Thymus (tissue), 11 donors: Measurements from ENCODE around the gene DCAF15. TPM values are rescaled to one million over a fixed set of nuclear protein-coding genes. Genes with fewer than 3 reads are reported as not detected.

ENCODE experiments used
- DNase-seq, 9 donors: peaks; one replicate each; pipeline ENCODE4 v3.0.0-alpha.2; 2013; ENCODE audit warnings: low spot score in 9 of 9, low read depth in 6 of 9, missing footprints in 1 of 9
- H3K27ac ChIP-seq, 2 donors: one replicate each; pipeline ENCODE4 v1.5.1; 2013; ENCODE audit warnings: control low read depth in 1 of 2, low read depth in 1 of 2, low read length in 1 of 2, mild to moderate bottlenecking in 1 of 2, moderate library complexity in 1 of 2
- H3K27me3 ChIP-seq, 2 donors: one replicate each; pipeline ENCODE4 v1.5.1; 2013; ENCODE audit warnings: low read length in 1 of 2; ENCODE audit not compliant: control insufficient read depth in 2 of 2, insufficient read depth in 1 of 2
- H3K36me3 ChIP-seq, 2 donors: one replicate each; pipeline ENCODE4 v1.5.1; 2013; ENCODE audit warnings: low read length in 1 of 2, mild to moderate bottlenecking in 1 of 2, moderate library complexity in 1 of 2; ENCODE audit not compliant: control insufficient read depth in 2 of 2, insufficient read depth in 2 of 2
- H3K4me1 ChIP-seq, 2 donors: one replicate each; pipeline ENCODE4 v1.5.1; 2013; ENCODE audit warnings: low read length in 2 of 2; ENCODE audit not compliant: control insufficient read depth in 2 of 2, insufficient read depth in 2 of 2
- H3K4me3 ChIP-seq, 2 donors: one replicate each; pipeline ENCODE4 v1.5.1; 2013; ENCODE audit warnings: low read length in 2 of 2, control low read depth in 1 of 2, mild to moderate bottlenecking in 1 of 2
- H3K9me3 ChIP-seq, 2 donors: one replicate each; pipeline ENCODE4 v1.5.1; 2013; ENCODE audit warnings: low read length in 1 of 2, mild to moderate bottlenecking in 1 of 2; ENCODE audit not compliant: control insufficient read depth in 2 of 2, insufficient read depth in 1 of 2
- WGBS: extraction: QIAGEN DNeasy Blood & Tissue Kit; methylation state at CpG from one replicate; pipeline ENCODE4 v1.1.7; 2013; 5-methylcytosine and 5-hydroxymethylcytosine counted together
- polyA plus RNA-seq: library from polyadenylated mRNA; stranded (reverse); fragments of 200-250 nt; gene quantifications from one replicate; pipeline ENCODE4 v1.2.3, GENCODE V29; 2013
- total RNA-seq: library from RNA; stranded (reverse); fragments of 120-200 nt; gene quantifications from one replicate; pipeline ENCODE4 v1.2.4, GENCODE V29; 2013
- donor health status: healthy.

DCAF15 gene
- total and polyA plus RNA-seq, 2 donors, result 24.0 to 95.4 TPM

GRCh38 chr19:13935765-13936510, 16.4 kb upstream of the DCAF15 start:
- Histone ChIP-seq H3K9me3 (no peaks in the 10 kb centered on the region), H3K4me3 (no peak overlapping the region), H3K27me3 (peaks cover 3 to 27% of the 10 kb centered on the region in 2 donors), H3K4me1 (peaks cover 0 to 4% of the 10 kb centered on the region in 2 donors), H3K36me3 (peaks cover 0 to 6% of the 10 kb centered on the region in 2 donors), H3K27ac (no peak overlapping the region)
- WGBS, result 89% methylated on average over 22 of the region's 22 CpGs
- no peak for DNase-seq

- Histone ChIP-seq H3K9me3 (no peaks in the 10 kb centered on the region), H3K27ac (no peak overlapping the region), H3K4me3 (no peak overlapping the region), H3K36me3 (no peaks in the 10 kb centered on the region), H3K4me1 (peaks cover 0 to 4% of the 10 kb centered on the region in 2 donors), H3K27me3 (peaks cover 3 to 27% of the 10 kb centered on the region in 2 donors)
- whole genome bisulfite sequencing, result 31% methylated on average over 29 of the region's 29 CpGs
- no peak for DNase-seq
These were observed 14.6 kb upstream of the DCAF15 start for GRCh38 chr19:13937479-13938300.

GRCh38 chr19:13938301-13939064, 13.8 kb upstream of the DCAF15 start, which contains the start of gene PODNL1:
Gene PODNL1, minus strand, starts transcription at chr19:13938417. Its CDS starts 236 bp downstream, at chr19:13938181.
- 33% methylated on average over 21 of the region's 21 CpGs for WGBS

GRCh38 chr19:13942023-13942684, 10.2 kb upstream of the DCAF15 start:
- Histone ChIP-seq H3K27me3 (peaks cover 3 to 20% of the 10 kb centered on the region in 2 donors), H3K4me1 (peaks cover 0 to 4% of the 10 kb centered on the region in 2 donors), H3K27ac (no peak overlapping the region), H3K9me3 (no peaks in the 10 kb centered on the region), H3K36me3 (no peaks in the 10 kb centered on the region), H3K4me3 (no peak overlapping the region)
- WGBS, result 94% methylated on average over 1 of the region's 1 CpG
- no peak for DNase-seq

More at GRCh38 chr19:13938301-13939064, 13.8 kb upstream of the DCAF15 start, which contains the start of gene PODNL1:
- Histone ChIP-seq H3K36me3 (no peaks in the 10 kb centered on the region), H3K4me1 (peaks cover 0 to 4% of the 10 kb centered on the region in 2 donors), H3K4me3 (no peak within 1 kb of the TSS), H3K9me3 (no peaks in the 10 kb centered on the region), H3K27ac (no peak within 1 kb of the TSS), H3K27me3 (peaks cover 3 to 27% of the 10 kb centered on the region in 2 donors)
- DNase-seq, result no peak

GRCh38 chr19:13946414-13946813, 5.9 kb upstream of the DCAF15 start:
- H3K9me3 ChIP-seq, result no peaks in the 10 kb centered on the region
- H3K4me3 ChIP-seq, result no peak overlapping the region
- no peaks in the 10 kb centered on the region for H3K36me3 ChIP-seq
- no peak overlapping the region for H3K27ac ChIP-seq
- WGBS, result 95% methylated on average over 4 of the region's 4 CpGs
- no peak for DNase-seq
- H3K27me3 ChIP-seq, result no peaks in the 10 kb centered on the region
- H3K4me1 ChIP-seq, result no peaks in the 10 kb centered on the region

GRCh38 chr19:13951043-13951442, 1.3 kb upstream of the DCAF15 start:
- Histone ChIP-seq H3K36me3 (peaks cover 14 to 18% of the 10 kb centered on the region in 2 donors), H3K9me3 (no peaks in the 10 kb centered on the region), H3K27me3 (no peaks in the 10 kb centered on the region), H3K27ac (no peak overlapping the region), H3K4me3 (no peak overlapping the region), H3K4me1 (peaks cover 10 to 17% of the 10 kb centered on the region in 2 donors)
- DNase-seq, result no peak
- 95% methylated on average over 2 of the region's 2 CpGs for WGBS

- Histone ChIP-seq H3K4me3 (peak overlapping the region; percentile 52 to 96), H3K27ac (no peak overlapping the region), H3K36me3 (peaks cover 21 to 25% of the 10 kb centered on the region in 2 donors), H3K4me1 (peaks cover 10 to 17% of the 10 kb centered on the region in 2 donors), H3K27me3 (no peaks in the 10 kb centered on the region), H3K9me3 (no peaks in the 10 kb centered on the region)
- 13% methylated on average over 20 of the region's 20 CpGs for WGBS
- no peak for DNase-seq
These were observed 533 bp upstream of the DCAF15 start for GRCh38 chr19:13951799-13952153.

GRCh38 chr19:13952931-13953531, 722 bp downstream of the DCAF15 start:
- Histone ChIP-seq H3K27me3 (no peaks in the 10 kb centered on the region), H3K36me3 (peaks cover 33 to 38% of the 10 kb centered on the region in 2 donors), H3K27ac (no peak overlapping the region), H3K9me3 (no peaks in the 10 kb centered on the region), H3K4me3 (peak overlapping the region; percentile 77 to 96), H3K4me1 (peaks cover 10 to 17% of the 10 kb centered on the region in 2 donors)
- WGBS, result 22% methylated on average over 13 of the region's 13 CpGs
- DNase-seq, result peak in 1 of 9 donors; percentile 25
